GM18498 (cell line): ENCODE results near the gene UPK3B.
"Not testable (repeated sequence)": the region's sequence is repeated elsewhere in the genome, so short reads cannot be mapped to it uniquely, and the experiment has no call there.

Experiments
- ATAC-seq: cut with Tn5 transposase; IDR thresholded peaks from one replicate; pipeline ENCODE4 v1.9.1; 2021; ENCODE audit warnings: mild to moderate bottlenecking, moderate library complexity; ENCODE audit not compliant: unreplicated experiment

The UPK3B gene

GRCh38 chr7:76512941-76513816 lies 2.8 kb downstream of the UPK3B start:
- no peak for ATAC-seq

GRCh38 chr7:76513817-76514799 lies 3.8 kb downstream of the UPK3B start:
- no peak for ATAC-seq

GRCh38 chr7:76514926-76515771 lies 4.8 kb downstream of the UPK3B start:
- no peak for ATAC-seq

GRCh38 chr7:76515999-76516443 lies 5.7 kb downstream of the UPK3B start:
- ATAC-seq = no peak

GRCh38 chr7:76516932-76517331 lies 6.6 kb downstream of the UPK3B start:
- ATAC-seq = not testable (repeated sequence)

GRCh38 chr7:76526183-76526582 lies 15.8 kb downstream of the UPK3B start:
- not testable (repeated sequence) for ATAC-seq

GRCh38 chr7:76531643-76532042 lies 21.3 kb downstream of the UPK3B start:
- not testable (repeated sequence) for ATAC-seq

- not testable (repeated sequence) for ATAC-seq
Measured at GRCh38 chr7:76543197-76543596, 32.8 kb downstream of the UPK3B start, which contains the start of gene SPDYE16. SPDYE16 (minus strand) TSS chr7:76543297; CDS start chr7:76541459, 1,838 bp downstream.

- peak; percentile 100 for ATAC-seq
Measured at GRCh38 chr7:76549025-76549854, 38.9 kb downstream of the UPK3B start.

GRCh38 chr7:76549855-76550248 lies 39.5 kb downstream of the UPK3B start:
- not testable (repeated sequence) for ATAC-seq

GRCh38 chr7:76551992-76552391 lies 41.6 kb downstream of the UPK3B start:
- ATAC-seq = not testable (repeated sequence)

- ATAC-seq = not testable (repeated sequence)
Measured at GRCh38 chr7:76559685-76560084, 49.3 kb downstream of the UPK3B start.

- not testable (repeated sequence) for ATAC-seq
Measured at GRCh38 chr7:76560157-76560556, 49.8 kb downstream of the UPK3B start.

- ATAC-seq = not testable (repeated sequence)
Measured at GRCh38 chr7:76561342-76561741, 51.0 kb downstream of the UPK3B start.

GRCh38 chr7:76565001-76565400 lies 54.6 kb downstream of the UPK3B start:
- not testable (repeated sequence) for ATAC-seq
